HepG2 (cell line): Measurements from ENCODE around the gene TRPV5. TPM values are rescaled to one million over a fixed set of nuclear protein-coding genes. Genes with fewer than 3 reads are reported as not detected.

Source experiments
- ATAC-seq: fragments of 200-7000 bp; cut with Tn5 transposase; 3 replicates; pipeline ENCODE4 v1.9.1; 2020; ENCODE audit warnings: mild to moderate bottlenecking, moderate library complexity
- BruUV-seq: library from RNA; stranded (reverse); fragments of 400-500 nt; replicated peaks from 2 replicates; lab custom pipeline; 2021; lab: Mats Ljungman, UMichigan
- CTCF ChIA-PET: fragments of 300-600 bp; formaldehyde crosslinking; extraction: SDS; loops from one replicate; lab custom pipeline; 2021; ENCODE audit warnings: low total read pairs, inconsistent platforms, low intra/inter-chr PET ratio; lab: Yijun Ruan, JAX
- POLR2A ChIA-PET: fragments of 350-600 bp; sonication (Branson Sonifier 250); formaldehyde crosslinking; loops from one replicate; lab custom pipeline; 2020; ENCODE audit warnings: antibody characterized with exemption, inconsistent platforms; lab: Yijun Ruan, JAX
- DNase-seq: peaks from one replicate; pipeline ENCODE4 v3.0.0-alpha.2; 2015; ENCODE audit warnings: low spot score
- FAIRE-seq: peaks from 3 replicates; lab custom pipeline; 2011; peaks lifted over from hg19 to GRCh38; lab: Jason Lieb, UNC
- H2AFZ ChIP-seq: one replicate; pipeline ENCODE4 v1.6.1; 2011; ENCODE audit warnings: low read length, inconsistent platforms
- H3K27ac ChIP-seq: fragments of 300-600 bp; 3 replicates; pipeline ENCODE4 v1.8.0; 2011; ENCODE audit warnings: mixed run types, mild to moderate bottlenecking, mixed read lengths, low read length, inconsistent platforms; ENCODE audit not compliant: insufficient read depth; ENCODE audit errors: extremely low read length
- H3K27me3 ChIP-seq, 2 experiments: fragments of 200-600 bp in 1 of 2; 2 replicates in 1 of 2; 3 replicates in 1 of 2; pipeline versions ENCODE4 v1.6.0 to v1.8.0; 2011; ENCODE audit warnings: low read length in 2 of 2, mild to moderate bottlenecking in 2 of 2, moderate library complexity in 2 of 2, inconsistent platforms in 1 of 2; ENCODE audit not compliant: insufficient read depth in 2 of 2, control insufficient read depth in 1 of 2
- H3K36me3 ChIP-seq, 2 experiments: fragments of 200-600 bp in 1 of 2; replicated peaks in 1 of 2; 2 replicates in 1 of 2; 3 replicates in 1 of 2; pipeline versions ENCODE4 v1.5.1 to v1.8.0; 2011; ENCODE audit warnings: low read length in 2 of 2, inconsistent platforms in 1 of 2; ENCODE audit not compliant: insufficient read depth in 2 of 2, control insufficient read depth in 1 of 2
- H3K4me1 ChIP-seq: 2 replicates; pipeline ENCODE4 v1.5.1; 2012; ENCODE audit warnings: low read length, inconsistent platforms; ENCODE audit not compliant: insufficient read depth
- H3K4me2 ChIP-seq: 2 replicates; pipeline ENCODE4 v1.6.0; 2011; ENCODE audit warnings: low read depth, low read length, inconsistent platforms
- H3K4me3 ChIP-seq, 3 experiments: fragments of 200-600 bp in 1 of 3; sonication (generic), shearing (Covaris generic) in 1 of 3; replicated peaks in 1 of 3; 2 replicates each; pipeline ENCODE4 v1.5.1; 2011 to 2016; ENCODE audit warnings: low read length in 3 of 3, inconsistent platforms in 2 of 3, low read depth in 2 of 3, mild to moderate bottlenecking in 2 of 3, control low read depth in 1 of 3, mixed read lengths in 1 of 3; ENCODE audit not compliant: insufficient read depth in 1 of 3
- H3K79me2 ChIP-seq: one replicate; pipeline ENCODE4 v1.6.1; 2011; ENCODE audit warnings: low read length, inconsistent platforms; ENCODE audit not compliant: insufficient read depth
- H3K9ac ChIP-seq: 2 replicates; pipeline ENCODE4 v1.6.0; 2011; ENCODE audit warnings: mild to moderate bottlenecking, low read depth, low read length, inconsistent platforms; ENCODE audit not compliant: insufficient read depth
- H3K9me3 ChIP-seq: 2 replicates; pipeline ENCODE4 v1.5.1; 2012; ENCODE audit warnings: mild to moderate bottlenecking, low read length
- H4K20me1 ChIP-seq: 2 replicates; pipeline ENCODE4 v1.6.0; 2011; ENCODE audit warnings: inconsistent platforms, mild to moderate bottlenecking, low read length, moderate library complexity; ENCODE audit not compliant: insufficient read depth
- ATF1 ChIP-seq: IDR thresholded peaks from 2 replicates; pipeline ENCODE4 v1.6.1; 2016; ENCODE audit warnings: mild to moderate bottlenecking, control low read depth
- CENPT ChIP-seq: sonication (generic); formaldehyde crosslinking; IDR thresholded peaks from 2 replicates; pipeline ENCODE4 v1.8.0; 2022; ENCODE audit warnings: low read depth, mild to moderate bottlenecking, moderate library complexity, missing genetic modification reagents
- FOXO1 ChIP-seq: sonication (generic); formaldehyde crosslinking; IDR thresholded peaks from 2 replicates; pipeline ENCODE4 v1.4.0; 2020; ENCODE audit warnings: missing genetic modification reagents
- HIVEP1 ChIP-seq: sonication (generic); formaldehyde crosslinking; IDR thresholded peaks from 2 replicates; pipeline ENCODE4 v1.4.0; 2020; ENCODE audit warnings: mild to moderate bottlenecking, missing genetic modification reagents
- JUN ChIP-seq: sonication (generic); formaldehyde crosslinking; IDR thresholded peaks from 2 replicates; pipeline ENCODE4 v1.4.0; 2020; ENCODE audit warnings: mild to moderate bottlenecking, missing genetic modification reagents
- SOX6 ChIP-seq, 2 experiments: fragments of 450-650 bp in 1 of 2; sonication (generic) in 1 of 2; formaldehyde crosslinking in 1 of 2; IDR thresholded peaks; 2 replicates each; pipeline versions ENCODE4 v1.4.0 to v1.6.1; 2017 to 2020; ENCODE audit warnings: antibody characterized with exemption in 1 of 2, mild to moderate bottlenecking in 1 of 2, missing genetic modification reagents in 1 of 2
- ZBTB37 ChIP-seq: sonication (generic); formaldehyde crosslinking; IDR thresholded peaks from 2 replicates; pipeline ENCODE4 v1.4.0; 2020; ENCODE audit warnings: mild to moderate bottlenecking, missing genetic modification reagents
- ZFAT ChIP-seq: sonication (generic); formaldehyde crosslinking; conservative IDR thresholded peaks from 2 replicates; pipeline ENCODE4 v1.8.1; 2023; ENCODE audit warnings: missing genetic modification reagents, inconsistent platforms
- ZIK1 ChIP-seq: sonication (generic); formaldehyde crosslinking; IDR thresholded peaks from 2 replicates; pipeline ENCODE4 v1.5.0; 2020; ENCODE audit warnings: mild to moderate bottlenecking, low read depth, missing genetic modification reagents, borderline replicate concordance
- ZNF160 ChIP-seq: sonication (generic); formaldehyde crosslinking; IDR thresholded peaks from 2 replicates; pipeline ENCODE4 v1.8.0; 2022; ENCODE audit warnings: mild to moderate bottlenecking, inconsistent platforms, missing genetic modification reagents
- ZNF234 ChIP-seq: sonication (generic); formaldehyde crosslinking; conservative IDR thresholded peaks from 2 replicates; pipeline ENCODE4 v1.5.1; 2020; ENCODE audit warnings: mild to moderate bottlenecking, missing genetic modification reagents
- ZNF263 ChIP-seq: sonication (generic); formaldehyde crosslinking; IDR thresholded peaks from 2 replicates; pipeline ENCODE4 v1.4.0; 2020; ENCODE audit warnings: missing genetic modification reagents
- WGBS: methylation state at CpG from one replicate; pipeline ENCODE4 v1.1.6; 2017; ENCODE audit warnings: low lambda C conversion rate; 5-methylcytosine and 5-hydroxymethylcytosine counted together
- in situ Hi-C: cut with HindIII; loops from 2 replicates; pipeline ENCODE4 v1.10.0; 2017; ENCODE audit warnings: low pct_unique_long_range_greater_than_20kb; ENCODE audit not compliant: extremely low pct_ligation_motif_present
- intact Hi-C: fragments of 100-400 bp; cut with micrococcal nuclease; formaldehyde crosslinking; loops from one replicate; pipeline ENCODE4 v1.10.0; 2022; ENCODE audit not compliant: unreplicated experiment
- polyA plus RNA-seq, 8 experiments: library from polyadenylated mRNA; depleted of rRNA in 3 of 8; stranded (reverse) in 7 of 8; unstranded in 1 of 8; fragments of >200 nt; fragmentation: Illumina TruSeq in 4 of 8; extraction: Trizol in 4 of 8; gene quantifications; 2 replicates each; pipeline versions ENCODE4 v1.2.1 to v1.2.3, GENCODE V29; 2011 to 2016; ENCODE audit warnings: low read depth in 4 of 8, missing spikeins in 1 of 8, mixed read lengths in 1 of 8; ENCODE audit not compliant: insufficient read depth in 1 of 8
- total RNA-seq, 5 experiments: library from RNA; depleted of rRNA; stranded (reverse); fragments of >200 nt; fragmentation: Illumina TruSeq; extraction: Trizol; gene quantifications; 2 replicates each; pipeline ENCODE4 v1.2.3, GENCODE V29; 2016; ENCODE audit warnings: low read depth in 1 of 5
- TF ChIP-seq, protein P1 (sequence below): IDR thresholded peaks from 2 replicates; pipeline ENCODE4 v1.6.1; 2016; ENCODE audit warnings: low read depth, control low read depth

TRPV5 gene
- total and polyA plus RNA-seq, 2 of the 13 experiments (the other 11 are each of a cell fraction or from before 2014, with no cell fraction given) = not detected

GRCh38 chr7:142935941-142936565 lies 2.5 kb upstream of the TRPV5 start:
- Histone ChIP-seq H3K27ac (no peak overlapping the region), H3K9me3 (no peaks in the 10 kb centered on the region), H3K4me2 (no peak overlapping the region), H3K4me3 (no peak overlapping the region), H3K27me3 (peaks cover 3 to 11% of the 10 kb centered on the region in 2 experiments; a peak in 2 of 5 replicates), H3K4me1 (no peaks in the 10 kb centered on the region), H3K36me3 (no peaks in the 10 kb centered on the region), H3K79me2 (no peaks in the 10 kb centered on the region), H2AFZ (no peak overlapping the region), H3K9ac (no peak overlapping the region), H4K20me1 (no peaks in the 10 kb centered on the region)
- 52% methylated on average over 5 of the region's 12 CpGs for WGBS
- ChIA-PET CTCF (no interaction called here), POLR2A (no interaction called here)
- intact Hi-C loops = no loop called here
- no TSS peak for BruUV-seq
- in situ Hi-C loops = no loop called here
- no peak for DNase-seq
- FAIRE-seq = no peak
- ATAC-seq = no peak
- TF ChIP-seq ATF1 (CRISPR knock-in tag) = no peak
- no peak for TF ChIP-seq ZNF263 (CRISPR knock-in tag)
- TF ChIP-seq SOX6 (IDR thresholded peaks at IDR 0.05) = no peak
- no peak for TF ChIP-seq SOX6 (CRISPR knock-in tag; IDR thresholded peaks at IDR 0.05)
- TF ChIP-seq, protein P1, sequence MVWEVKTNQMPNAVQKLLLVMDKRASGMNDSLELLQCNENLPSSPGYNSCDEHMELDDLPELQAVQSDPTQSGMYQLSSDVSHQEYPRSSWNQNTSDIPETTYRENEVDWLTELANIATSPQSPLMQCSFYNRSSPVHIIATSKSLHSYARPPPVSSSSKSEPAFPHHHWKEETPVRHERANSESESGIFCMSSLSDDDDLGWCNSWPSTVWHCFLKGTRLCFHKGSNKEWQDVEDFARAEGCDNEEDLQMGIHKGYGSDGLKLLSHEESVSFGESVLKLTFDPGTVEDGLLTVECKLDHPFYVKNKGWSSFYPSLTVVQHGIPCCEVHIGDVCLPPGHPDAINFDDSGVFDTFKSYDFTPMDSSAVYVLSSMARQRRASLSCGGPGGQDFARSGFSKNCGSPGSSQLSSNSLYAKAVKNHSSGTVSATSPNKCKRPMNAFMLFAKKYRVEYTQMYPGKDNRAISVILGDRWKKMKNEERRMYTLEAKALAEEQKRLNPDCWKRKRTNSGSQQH (CRISPR knock-in tag) = no peak
- no peak for TF ChIP-seq ZIK1 (CRISPR knock-in tag)
- TF ChIP-seq HIVEP1 (CRISPR knock-in tag) = no peak
- no peak for TF ChIP-seq CENPT (CRISPR knock-in tag)
- no peak for TF ChIP-seq JUN (CRISPR knock-in tag)
- no peak for TF ChIP-seq ZFAT (CRISPR knock-in tag)
- TF ChIP-seq ZNF234 (CRISPR knock-in tag) = no peak
- no peak for TF ChIP-seq ZBTB37 (CRISPR knock-in tag)
- no peak for TF ChIP-seq ZNF160 (CRISPR knock-in tag)
- TF ChIP-seq FOXO1 = no peak
